KBM-7 (cell line): ENCODE results near the gene ATP8B3.
"Not testable (repeated sequence)": the region's sequence is repeated elsewhere in the genome, so short reads cannot be mapped to it uniquely, and the experiment has no call there.

Experiments used
- DNase-seq: peaks from one replicate; pipeline ENCODE4 v3.0.0-alpha.2; 2015
- in situ Hi-C: fragments of 300-500 bp; cut with MboI; formaldehyde crosslinking; loops from 2 replicates; pipeline ENCODE4 v1.14.3; 2020; ENCODE audit warnings: low sequenced_read_pairs, low pct_unique_long_range_greater_than_20kb, mixed read lengths

The ATP8B3 gene

DNA sequence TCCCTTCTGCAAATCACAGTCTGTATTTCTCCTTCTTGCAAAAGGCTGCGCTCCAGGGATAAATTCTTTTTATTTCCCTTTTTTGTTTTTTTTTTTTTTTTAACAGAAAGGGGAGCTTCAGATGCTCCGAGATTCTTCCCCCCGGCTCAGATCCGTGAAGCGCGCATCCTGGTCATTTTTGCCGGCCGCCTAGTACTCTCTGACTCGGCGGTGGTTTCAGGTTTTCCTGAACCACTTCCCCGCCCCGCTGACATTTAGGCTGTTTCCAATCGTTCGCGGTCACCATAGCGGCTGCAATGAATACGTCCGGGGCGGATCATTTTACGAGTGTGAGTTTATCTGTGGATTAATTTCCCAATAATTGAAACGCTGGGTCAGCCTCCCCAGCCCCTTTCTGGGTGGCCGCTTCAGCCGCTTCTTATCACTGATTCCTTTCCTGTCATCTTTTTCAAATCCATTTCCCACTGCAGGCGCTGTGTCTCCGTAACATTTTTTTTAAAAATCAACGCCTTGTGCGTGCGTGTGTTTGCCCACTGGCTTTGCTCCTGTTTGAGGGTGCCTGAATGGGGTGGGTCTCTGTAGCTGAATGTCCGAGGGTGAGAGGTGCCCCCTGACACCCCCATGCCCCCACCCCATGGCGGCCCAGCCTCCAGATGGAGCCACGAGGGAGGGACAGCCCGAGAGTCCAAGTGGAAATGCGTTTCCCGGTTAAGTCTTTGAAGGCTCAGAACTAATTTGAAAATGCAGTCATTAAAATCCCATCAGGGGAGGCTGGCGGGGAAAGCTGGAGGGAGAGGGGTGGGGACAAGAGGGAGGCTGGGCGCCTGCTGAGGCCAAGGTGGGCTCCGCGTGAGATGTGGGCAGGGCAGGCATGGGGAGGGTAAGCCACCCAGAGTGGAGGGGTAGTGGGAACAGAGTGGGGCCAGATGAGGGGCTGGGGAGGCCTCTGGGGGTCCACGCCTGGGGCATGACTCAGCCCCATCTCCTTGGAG, 48.1 kb downstream of the ATP8B3 start:
- in situ Hi-C loops = no loop called here

DNA sequence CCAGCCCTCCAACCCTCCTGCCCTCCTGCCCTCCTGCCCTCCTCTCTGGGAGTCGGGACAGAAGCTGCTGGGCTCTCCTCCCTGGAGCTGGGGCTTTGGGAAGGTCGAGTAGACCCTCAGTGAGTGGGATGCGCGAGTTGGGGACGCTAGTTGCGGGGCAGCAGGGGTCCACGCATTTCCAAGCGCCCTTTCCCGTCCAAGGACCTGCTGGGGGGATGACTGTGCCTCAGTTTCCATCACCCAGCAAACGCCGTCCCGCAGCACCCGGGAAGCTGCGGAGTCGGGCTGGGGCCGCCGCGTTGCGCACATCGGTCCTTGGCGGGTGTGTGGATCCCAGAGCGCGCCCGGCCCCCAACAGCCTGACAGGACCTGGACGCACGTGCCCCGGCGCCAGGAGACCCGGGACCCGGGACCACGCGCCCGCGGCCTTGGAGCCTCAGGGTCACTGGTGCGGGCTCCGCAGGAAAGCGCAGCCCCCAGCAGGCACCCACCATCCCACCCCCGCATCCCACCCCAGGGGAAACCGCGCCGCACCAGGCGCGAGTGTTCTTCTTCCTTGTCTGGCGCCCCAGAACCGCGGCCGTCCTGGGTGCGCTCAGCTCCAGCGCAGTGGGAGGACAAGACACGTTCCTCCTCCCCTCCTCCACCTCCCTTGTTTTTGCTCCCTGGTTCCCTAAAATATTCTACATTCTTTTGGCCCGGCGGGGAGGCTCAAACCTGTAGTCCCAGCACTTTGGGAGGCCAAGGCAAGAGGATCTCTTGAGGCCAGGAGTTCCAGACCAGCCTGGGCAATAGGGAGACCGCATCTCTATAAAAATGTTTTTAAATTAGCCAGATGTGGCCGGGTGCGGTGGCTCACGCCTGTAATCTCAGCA, 49.6 kb downstream of the ATP8B3 start:
- DNase-seq = no peak
- in situ Hi-C loops = no loop called here

More for the DNA sequence above, 48.1 kb downstream of the ATP8B3 start:
- no peak for DNase-seq

GRCh38 chr19:1761528-1762242, 50.4 kb downstream of the ATP8B3 start:
- in situ Hi-C loops = no loop called here
- no peak for DNase-seq

DNA sequence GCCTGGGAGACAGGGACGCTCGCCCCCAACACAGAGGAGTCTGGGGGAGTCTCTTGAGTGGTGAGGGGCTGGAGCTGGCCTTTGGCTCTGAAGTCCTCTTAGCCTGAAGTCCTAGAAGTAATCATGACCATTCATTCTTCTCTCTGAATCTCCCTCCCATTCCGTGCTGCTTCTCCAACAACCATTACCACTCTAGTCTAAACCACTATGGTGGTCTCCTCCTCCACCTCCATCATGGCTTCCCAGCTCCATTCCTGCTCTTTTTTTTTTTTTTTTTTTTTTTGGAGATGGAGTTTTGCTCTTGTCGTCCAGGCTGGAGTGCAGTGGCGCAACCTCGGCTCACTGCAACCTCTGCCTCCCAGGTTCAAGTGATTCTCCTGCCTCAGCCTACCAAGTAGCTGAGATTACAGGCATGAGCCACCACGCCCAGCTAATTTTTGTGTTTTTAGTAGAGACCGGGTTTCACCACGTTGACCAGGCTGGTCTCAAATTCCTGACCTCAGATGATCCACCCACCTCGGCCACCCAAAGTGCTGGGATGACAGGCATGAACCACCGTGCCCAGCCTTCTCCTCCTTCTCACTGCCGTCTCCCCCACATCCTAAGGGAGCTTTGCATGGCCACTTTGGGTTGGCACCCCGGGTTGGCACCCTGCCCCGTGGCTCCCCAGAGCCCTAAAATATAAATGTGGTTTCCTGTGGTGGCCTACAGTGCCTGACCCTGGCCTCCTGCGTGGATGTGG, 51.1 kb downstream of the ATP8B3 start:
- DNase-seq = not testable (repeated sequence)

GRCh38 chr19:1760020-1760419, 52.1 kb downstream of the ATP8B3 start:
- no peak for DNase-seq
- in situ Hi-C loops = no loop called here

More for the DNA sequence above, 51.1 kb downstream of the ATP8B3 start:
- in situ Hi-C loops = not testable (repeated sequence)

DNA sequence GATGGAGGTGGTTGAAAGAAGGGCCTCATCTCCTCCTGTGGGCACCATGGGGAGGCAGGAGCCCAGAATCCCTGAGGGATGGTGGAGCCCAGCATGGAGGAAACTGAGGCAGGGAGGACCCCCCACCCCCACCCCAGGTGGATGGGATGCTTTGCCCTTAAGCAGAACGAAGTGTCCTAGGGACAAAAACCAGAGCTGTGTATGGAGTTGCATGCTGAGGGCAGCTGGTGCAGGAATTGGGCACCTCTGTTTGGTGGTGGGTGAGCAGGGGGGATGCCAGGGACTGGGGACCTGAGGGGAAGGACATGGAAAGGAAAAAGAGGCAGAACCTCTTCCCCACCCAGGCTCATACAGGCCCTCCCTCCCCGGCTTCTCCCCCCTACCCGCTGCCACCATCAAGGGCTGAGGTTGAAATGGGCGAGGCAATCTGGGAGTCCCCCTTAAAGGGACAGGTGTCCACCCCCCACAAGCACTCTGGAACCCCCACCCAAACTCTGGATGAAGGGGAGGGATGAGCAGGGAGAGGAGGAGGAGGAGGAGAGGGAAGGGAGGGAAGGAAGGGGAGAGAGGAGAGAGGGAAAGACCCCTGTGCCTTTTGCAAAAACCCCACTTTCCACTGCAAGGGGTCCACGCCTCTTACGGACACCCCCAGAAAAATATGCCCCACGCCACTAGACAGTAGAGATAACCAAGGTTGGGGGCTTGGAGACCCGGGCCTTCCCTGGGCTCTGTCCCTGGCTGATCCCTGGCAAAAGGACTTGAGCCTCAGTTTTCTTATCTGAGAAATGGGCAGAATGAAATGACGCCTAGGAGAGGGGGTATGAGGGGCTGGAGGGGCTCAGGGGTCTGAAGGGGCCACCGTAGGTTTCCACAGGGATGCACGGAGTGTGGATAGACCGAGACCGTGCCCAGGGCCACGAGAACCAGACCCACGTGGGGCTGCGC, 52.8 kb downstream of the ATP8B3 start:
- in situ Hi-C loops = no loop called here
- DNase-seq = no peak

GRCh38 chr19:1758231-1758577, 53.9 kb downstream of the ATP8B3 start:
- in situ Hi-C loops = no loop called here
- no peak for DNase-seq

DNA sequence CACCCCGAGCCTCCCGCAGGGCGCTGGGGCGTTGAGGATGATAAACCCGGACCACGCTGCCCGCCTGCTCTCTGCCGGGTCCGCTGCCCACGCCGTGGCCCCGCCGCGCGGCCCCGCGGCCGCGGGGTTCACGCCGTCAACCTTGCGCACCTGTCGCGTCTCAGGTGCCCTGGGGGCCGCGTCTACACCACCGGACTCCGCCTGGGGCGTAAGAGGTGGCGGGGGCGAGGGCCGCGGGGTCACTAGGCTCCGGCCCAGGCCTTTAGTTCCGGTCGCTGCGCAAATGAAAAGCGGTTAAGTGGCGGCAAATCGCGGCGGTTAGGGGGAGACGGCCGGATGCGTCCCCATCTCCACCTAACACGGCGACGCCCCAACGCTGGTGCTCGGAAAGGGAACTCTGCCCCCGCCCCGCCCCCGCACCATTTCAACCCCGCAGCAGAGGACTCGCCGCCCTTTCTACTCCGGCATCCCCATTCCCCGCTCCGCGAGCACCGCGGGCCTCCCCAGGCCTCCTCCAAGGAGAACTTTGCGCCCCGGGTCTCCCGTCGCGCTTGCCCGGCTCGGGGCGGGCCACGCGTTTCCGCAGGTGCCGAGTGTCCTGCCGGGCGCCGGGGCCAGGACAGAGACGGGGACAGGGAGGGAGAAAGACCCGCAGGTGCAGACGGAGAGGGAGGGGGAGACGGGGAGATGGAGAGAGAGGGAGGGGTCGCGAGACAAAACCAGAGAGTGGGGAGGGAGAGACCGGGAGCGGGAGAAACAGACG, 54.4 kb downstream of the ATP8B3 start:
- no peak for DNase-seq
- in situ Hi-C loops = no loop called here

- in situ Hi-C loops = no loop called here
- no peak for DNase-seq
Measured at GRCh38 chr19:1756705-1757465, 55.2 kb downstream of the ATP8B3 start.

DNA sequence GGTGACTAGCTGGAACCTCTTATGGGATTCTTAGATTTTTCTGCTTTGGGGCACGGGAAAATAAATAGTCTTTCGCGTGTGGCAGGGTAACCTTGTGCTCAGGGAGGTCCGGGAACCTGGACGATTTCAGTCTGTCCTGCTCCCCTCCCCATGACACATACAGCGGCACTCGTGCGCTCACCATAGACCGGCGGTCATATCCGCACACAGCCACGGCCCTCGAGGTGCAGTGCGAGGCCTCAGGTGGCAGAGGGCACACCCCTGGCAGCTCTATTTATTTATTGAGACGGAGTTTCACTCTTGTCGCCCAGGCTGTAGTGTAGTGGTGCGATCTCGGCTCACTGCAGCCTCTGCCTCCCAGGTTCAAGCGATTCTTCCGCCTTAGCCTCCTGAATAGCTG, 55.8 kb downstream of the ATP8B3 start:
- in situ Hi-C loops = no loop called here
- no peak for DNase-seq

GRCh38 chr19:1755467-1756171, 56.5 kb downstream of the ATP8B3 start:
- in situ Hi-C loops = no loop called here
- no peak for DNase-seq

DNA sequence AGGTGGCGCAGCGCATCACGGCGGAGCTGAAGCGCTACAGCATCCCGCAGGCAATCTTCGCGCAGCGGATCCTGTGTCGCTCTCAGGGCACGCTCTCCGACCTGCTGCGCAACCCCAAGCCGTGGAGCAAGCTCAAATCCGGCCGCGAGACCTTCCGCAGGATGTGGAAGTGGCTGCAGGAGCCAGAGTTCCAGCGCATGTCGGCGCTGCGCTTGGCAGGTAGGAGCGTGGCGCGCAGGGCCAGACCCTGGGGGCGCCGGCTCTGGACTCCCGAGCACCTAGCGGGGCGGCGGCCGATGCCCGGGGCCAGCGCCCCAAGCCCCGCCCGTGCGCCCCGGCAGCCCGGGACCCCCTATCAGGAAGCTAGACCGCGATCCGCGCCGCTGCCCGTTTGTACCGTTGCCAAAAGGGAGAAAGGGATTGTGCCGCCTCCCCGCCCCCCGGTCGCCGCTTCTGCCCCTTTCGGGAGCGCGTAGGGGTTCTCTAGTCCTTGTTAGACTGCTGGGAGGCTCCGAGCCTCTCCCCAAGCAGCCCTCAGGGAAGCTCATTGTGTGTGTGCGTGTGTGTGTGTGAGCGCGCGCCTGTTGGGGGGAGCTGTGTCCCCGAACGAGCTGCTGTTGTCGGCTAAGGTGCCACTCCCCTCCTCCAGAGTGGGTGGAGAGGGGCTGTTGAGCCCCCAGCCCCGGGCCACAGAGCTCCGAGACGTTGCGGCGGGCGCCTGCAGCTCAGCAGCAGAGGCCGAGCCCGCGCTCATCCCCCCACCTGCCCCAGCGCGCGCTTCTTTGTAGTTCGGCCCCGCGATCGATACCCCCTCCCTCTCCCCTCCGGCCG, 57.2 kb downstream of the ATP8B3 start:
- DNase-seq = no peak
- in situ Hi-C loops = no loop called here

DNA sequence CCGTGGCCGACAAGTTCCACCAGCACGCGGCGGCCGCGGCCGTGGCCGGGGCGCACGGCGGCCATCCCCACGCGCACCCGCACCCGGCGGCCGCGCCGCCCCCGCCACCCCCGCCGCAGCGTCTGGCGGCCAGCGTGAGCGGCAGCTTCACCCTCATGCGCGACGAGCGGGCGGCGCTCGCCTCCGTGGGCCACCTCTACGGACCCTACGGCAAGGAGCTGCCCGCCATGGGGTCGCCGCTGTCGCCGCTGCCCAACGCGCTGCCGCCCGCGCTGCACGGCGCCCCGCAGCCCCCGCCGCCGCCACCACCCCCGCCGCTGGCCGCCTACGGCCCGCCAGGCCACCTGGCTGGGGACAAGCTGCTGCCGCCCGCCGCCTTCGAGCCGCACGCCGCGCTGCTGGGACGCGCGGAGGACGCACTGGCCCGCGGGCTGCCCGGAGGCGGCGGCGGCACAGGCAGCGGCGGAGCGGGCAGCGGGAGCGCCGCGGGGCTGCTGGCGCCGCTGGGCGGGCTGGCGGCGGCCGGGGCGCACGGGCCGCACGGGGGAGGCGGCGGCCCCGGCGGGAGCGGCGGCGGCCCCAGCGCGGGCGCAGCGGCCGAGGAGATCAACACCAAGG, 57.9 kb downstream of the ATP8B3 start:
- no peak for DNase-seq
- in situ Hi-C loops = no loop called here
